ENCODE data around the gene C1QTNF12. TPM values are rescaled to one million over a fixed set of nuclear protein-coding genes. Genes with fewer than 3 reads are reported as not detected.

C1QTNF12 gene
- total RNA-seq, result 1 to 10 TPM in 2 of 4 donors, not detected in 2; 1.9 to 5.7 TPM
- 10 to 100 TPM; 17.6 to 28.7 (median 23.4) TPM for polyA plus RNA-seq

GRCh38 chr1:1246577-1247340 is at the start of gene C1QTNF12:
Gene C1QTNF12, minus strand, starts transcription at chr1:1246722. Its CDS starts 32 bp downstream, at chr1:1246690.
- H3K27ac ChIP-seq, result no peak within 1 kb of the TSS
- peaks cover 11 to 34% (median 31%) of the 10 kb centered on the region in 3 donors for H3K27me3 ChIP-seq
- WGBS, 2 donors, result 3 to 5% methylated on average over 74 of the region's 74 CpGs
- no peak within 1 kb of the TSS for H3K4me3 ChIP-seq
- intact Hi-C loops (cut with DNase I), result no loop called here
- TF ChIP-seq EP300 (IDR thresholded peaks at IDR 0.05), result no peak
- TF ChIP-seq POLR2A (IDR thresholded peaks at IDR 0.05), result no peak
- TF ChIP-seq CTCF (IDR thresholded peaks at IDR 0.05), result no peak
- TF ChIP-seq POLR2AphosphoS5 (IDR thresholded peaks at IDR 0.05), result no peak
- no peak for DNase-seq
- peaks cover 0 to 13% (median 13%) of the 10 kb centered on the region in 4 donors for H3K4me1 ChIP-seq
- H3K9me3 ChIP-seq, result no peaks in the 10 kb centered on the region
- H3K36me3 ChIP-seq, result peaks cover 0 to 5% (median 2%) of the 10 kb centered on the region in 4 donors

GRCh38 chr1:1295154-1295923 is 48.8 kb upstream of the C1QTNF12 start:
- TF ChIP-seq POLR2A (IDR thresholded peaks at IDR 0.05), result no peak
- no peak for TF ChIP-seq CTCF (IDR thresholded peaks at IDR 0.05)
- TF ChIP-seq POLR2AphosphoS5 (IDR thresholded peaks at IDR 0.05), result no peak
- no peak for TF ChIP-seq EP300 (IDR thresholded peaks at IDR 0.05)
- intact Hi-C loops (cut with DNase I), result no loop called here
- no peaks in the 10 kb centered on the region for H3K27me3 ChIP-seq
- peaks cover 0 to 44% (median 13%) of the 10 kb centered on the region in 4 donors for H3K36me3 ChIP-seq
- no peaks in the 10 kb centered on the region for H3K9me3 ChIP-seq
- DNase-seq, result no peak
- 95% methylated on average over 35 of the region's 35 CpGs for WGBS, 2 donors
- H3K27ac ChIP-seq, result no peak overlapping the region
- H3K4me3 ChIP-seq, result no peak overlapping the region
- peaks cover 0 to 9% (median 4%) of the 10 kb centered on the region in 4 donors for H3K4me1 ChIP-seq

GRCh38 chr1:1294250-1294890 is 47.8 kb upstream of the C1QTNF12 start:
- 93 to 95% methylated on average over 58 of the region's 58 CpGs for WGBS, 2 donors
- DNase-seq, result no peak
- H3K4me3 ChIP-seq, result no peak overlapping the region
- no peak for TF ChIP-seq POLR2A (IDR thresholded peaks at IDR 0.05)
- no peak for TF ChIP-seq CTCF (IDR thresholded peaks at IDR 0.05)
- TF ChIP-seq EP300 (IDR thresholded peaks at IDR 0.05), result no peak
- TF ChIP-seq POLR2AphosphoS5 (IDR thresholded peaks at IDR 0.05), result no peak
- no peaks in the 10 kb centered on the region for H3K27me3 ChIP-seq
- H3K27ac ChIP-seq, result no peak overlapping the region
- no peaks in the 10 kb centered on the region for H3K9me3 ChIP-seq
- peaks cover 0 to 44% (median 13%) of the 10 kb centered on the region in 4 donors for H3K36me3 ChIP-seq
- intact Hi-C loops (cut with DNase I), result no loop called here
- H3K4me1 ChIP-seq, result peaks cover 0 to 9% (median 4%) of the 10 kb centered on the region in 4 donors

GRCh38 chr1:1293263-1294249 is 47.0 kb upstream of the C1QTNF12 start:
- no peak overlapping the region for H3K4me3 ChIP-seq
- no peaks in the 10 kb centered on the region for H3K9me3 ChIP-seq
- peaks cover 0 to 9% (median 4%) of the 10 kb centered on the region in 4 donors for H3K4me1 ChIP-seq
- H3K27ac ChIP-seq, result no peak overlapping the region
- TF ChIP-seq POLR2A (IDR thresholded peaks at IDR 0.05), result no peak
- TF ChIP-seq EP300 (IDR thresholded peaks at IDR 0.05), result no peak
- no peak for TF ChIP-seq POLR2AphosphoS5 (IDR thresholded peaks at IDR 0.05)
- no peak for TF ChIP-seq CTCF (IDR thresholded peaks at IDR 0.05)
- DNase-seq, result no peak
- peaks cover 0 to 44% (median 13%) of the 10 kb centered on the region in 4 donors for H3K36me3 ChIP-seq
- WGBS, 2 donors, result 82 to 89% methylated on average over 94 of the region's 94 CpGs
- intact Hi-C loops (cut with DNase I), result no loop called here
- no peaks in the 10 kb centered on the region for H3K27me3 ChIP-seq

Measured in sigmoid colon (tissue), 7 donors.